ENCODE results near the gene RGS7BP.

The RGS7BP gene

DNA sequence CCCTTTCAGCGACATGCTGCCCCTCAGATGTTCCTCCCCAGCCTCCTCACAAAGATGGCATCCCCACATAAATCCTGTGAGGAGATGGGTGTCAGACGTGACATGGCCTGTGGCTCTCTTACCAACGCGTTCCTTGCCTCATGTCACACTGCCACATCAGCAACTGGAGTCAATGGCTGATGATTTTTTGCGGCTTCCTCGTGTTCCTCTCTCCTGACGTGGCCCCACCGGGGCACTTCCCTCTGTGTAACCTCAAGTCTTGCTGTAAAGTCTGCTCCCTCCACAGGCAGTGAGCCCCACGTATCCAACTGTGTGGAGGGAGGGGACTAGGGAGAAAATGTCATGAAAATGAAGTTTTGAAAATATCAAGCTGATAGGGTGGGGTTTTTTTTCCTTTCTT, 131.3 kb downstream of the RGS7BP start:
- no peak for DNase-seq

DNA sequence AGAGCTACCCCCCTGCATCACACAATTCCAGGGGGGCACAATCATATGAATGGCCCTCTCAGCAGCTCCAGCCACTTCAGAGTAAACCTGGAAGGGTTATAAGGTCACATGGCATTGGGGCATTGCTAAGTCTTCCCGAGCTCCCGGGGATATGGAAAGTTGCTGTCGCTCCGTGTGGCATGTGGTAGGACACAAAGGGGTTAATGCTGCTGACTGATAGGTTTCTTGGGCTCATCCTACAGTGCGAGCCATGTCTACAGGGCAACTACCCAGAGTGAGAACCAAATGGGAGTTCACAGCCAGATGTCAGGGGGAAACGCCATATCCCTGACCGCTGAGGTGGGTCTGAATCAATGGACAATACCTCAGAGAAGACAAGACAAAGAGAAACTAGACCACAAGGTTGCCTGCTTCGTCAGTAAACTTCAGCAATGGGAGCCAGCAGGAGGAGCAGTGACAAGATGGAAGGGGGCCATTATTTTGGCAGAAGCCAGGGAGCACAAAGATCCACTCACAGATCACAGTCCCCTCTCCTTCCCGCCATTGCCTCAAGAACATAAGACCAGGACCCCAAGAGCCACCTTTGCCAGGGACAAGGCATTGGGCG, 132.1 kb downstream of the RGS7BP start:
- no peak for DNase-seq

DNA sequence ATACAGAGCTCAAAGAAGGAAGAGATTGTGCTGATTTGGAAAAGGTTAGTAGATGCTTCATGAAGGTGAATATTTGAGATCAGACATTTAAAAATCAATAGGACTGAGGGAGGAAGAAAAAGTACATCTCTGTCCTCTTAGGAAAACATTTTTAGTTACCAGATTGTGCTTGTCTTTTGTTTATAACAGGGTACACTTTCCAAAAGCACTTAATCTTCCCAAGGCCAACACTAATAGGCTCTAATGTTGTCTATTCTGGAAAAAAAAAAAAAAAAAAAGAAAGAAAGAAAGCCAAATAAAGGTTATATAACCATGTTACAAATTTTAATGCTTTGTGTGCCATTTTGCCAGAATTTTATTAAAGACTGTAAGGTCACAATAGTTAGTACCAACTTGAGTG, 139.0 kb downstream of the RGS7BP start:
- no peak for DNase-seq

DNA sequence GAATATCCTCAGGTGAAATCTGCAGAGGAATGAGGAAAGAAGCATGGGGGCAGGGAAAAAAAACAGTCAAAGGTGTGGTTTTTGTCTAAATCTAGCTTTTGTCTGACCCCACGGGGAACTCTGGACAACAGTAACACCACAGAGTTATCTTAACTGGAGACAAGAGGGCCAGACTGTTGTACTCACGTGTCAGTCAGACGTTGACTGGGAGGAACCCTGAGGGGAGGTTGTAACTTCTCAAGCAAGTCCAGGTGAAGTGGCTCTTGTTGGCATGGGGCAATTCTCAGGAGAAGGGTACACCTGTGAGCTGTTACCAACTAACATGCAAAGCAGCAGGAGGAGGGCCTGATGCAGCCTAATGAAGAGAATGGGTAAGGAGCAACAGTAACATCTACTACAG, 140.4 kb downstream of the RGS7BP start:
- DNase-seq, result no peak

DNA sequence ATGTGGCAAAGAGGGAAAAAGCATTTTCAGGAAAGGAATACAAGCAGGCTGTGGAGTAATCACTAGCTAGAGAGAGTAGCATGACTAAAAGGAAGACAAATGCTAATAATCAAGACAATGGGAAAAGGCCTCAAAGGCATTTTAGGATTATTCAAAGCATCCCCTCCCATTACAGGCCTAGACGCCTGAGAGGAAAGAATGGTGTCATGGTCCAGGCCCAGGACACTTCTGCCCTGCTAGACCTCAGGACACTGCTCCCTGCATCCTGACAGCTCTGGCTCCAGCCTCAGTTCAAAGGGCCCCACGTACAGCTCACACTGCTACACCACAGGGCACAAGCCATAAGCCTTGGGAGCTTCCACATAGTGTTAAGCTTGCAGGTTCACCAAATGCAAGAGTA, 143.7 kb downstream of the RGS7BP start:
- DNase-seq, result no peak

DNA sequence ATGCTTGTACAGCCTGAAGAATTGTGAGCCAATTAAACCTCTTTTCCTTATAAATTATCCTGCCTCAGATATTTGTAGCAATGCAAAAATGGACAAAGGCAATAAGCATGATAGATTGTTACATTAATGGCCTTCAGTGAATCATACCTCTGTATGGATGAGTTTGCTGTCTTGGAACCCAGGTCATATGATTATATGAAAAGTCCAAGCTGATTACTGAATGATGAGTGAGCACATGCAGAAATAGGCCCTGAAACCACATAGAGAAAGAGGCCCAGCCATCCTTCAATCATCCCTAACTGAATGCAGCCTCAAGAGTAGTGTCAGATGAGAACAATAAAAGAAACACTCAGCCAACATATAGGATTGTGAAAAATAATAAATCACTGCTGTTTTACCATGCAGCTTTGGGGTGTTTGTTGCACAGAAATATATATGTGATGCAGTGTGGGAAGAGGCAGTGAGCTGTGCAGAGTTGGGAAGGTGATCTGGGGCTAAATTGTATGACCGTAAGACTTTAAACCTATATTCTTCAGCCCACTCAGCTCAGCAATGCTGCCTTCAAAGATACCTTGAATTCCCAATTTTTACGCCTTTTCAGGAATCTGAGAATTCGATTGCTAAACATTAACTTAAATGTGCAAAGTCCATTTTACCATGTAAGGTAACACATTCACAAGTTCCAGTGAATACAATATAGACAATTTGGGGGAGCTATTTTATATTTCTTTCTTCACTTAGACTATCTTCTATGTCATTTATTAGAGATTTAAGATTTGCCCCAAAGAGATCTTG, 148.1 kb downstream of the RGS7BP start:
- DNase-seq, result no peak

DNA sequence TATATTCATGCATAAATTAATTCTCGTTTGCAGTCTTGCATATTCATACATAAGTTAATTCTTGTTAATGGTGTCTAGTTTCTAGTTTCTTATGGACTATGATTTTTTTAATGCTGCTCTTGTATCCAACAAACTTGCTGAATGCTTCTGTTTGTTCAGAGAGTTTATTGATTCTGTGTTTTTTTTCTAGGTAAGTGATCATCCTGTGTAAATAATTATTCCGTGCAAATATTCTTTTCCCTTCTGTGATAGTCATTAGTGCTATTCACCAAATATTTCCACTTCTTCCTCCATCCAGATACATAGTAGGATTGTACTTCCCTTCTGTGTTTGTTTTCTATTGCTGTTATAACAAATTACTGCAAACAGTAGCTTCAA, 148.7 kb downstream of the RGS7BP start:
- no peak for DNase-seq

DNA sequence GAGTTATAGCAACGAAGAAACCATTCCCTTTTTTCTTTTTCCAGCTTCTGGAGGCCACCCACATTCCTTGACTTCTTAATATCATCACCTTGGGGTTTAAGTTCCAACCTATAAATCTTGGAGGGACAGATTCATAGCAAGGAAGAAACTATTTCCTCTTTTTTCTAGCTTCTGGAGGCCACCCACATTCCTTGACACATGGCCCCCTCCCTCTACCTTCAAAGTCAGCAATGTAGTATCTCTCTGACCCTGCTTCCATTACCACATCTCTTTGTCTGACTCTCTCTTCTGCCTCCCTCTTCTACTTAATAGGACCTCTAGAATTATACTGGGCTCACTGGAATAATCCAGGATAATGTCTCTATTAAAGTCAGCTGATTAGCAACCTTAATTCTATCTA, 149.8 kb downstream of the RGS7BP start:
- no peak for DNase-seq

DNA sequence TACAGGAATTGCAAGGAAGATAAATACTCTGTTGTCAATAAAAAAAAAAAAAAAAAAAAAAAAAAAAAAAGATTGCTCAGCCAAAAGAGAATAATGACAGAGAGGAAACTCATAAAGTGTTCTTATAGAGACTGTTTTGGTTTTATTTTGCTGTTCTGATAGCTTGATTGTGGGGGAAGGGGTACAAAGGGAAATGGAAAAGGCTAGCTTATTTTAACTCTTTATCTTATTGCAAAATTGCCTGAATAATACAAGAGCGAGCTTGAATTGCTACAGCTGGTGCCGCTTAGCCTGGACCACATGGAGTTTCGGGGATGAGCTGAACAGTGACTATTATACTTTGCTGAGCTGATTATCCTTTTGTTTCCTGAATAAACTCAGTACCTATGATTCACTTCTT, 153.5 kb downstream of the RGS7BP start:
- no peak for DNase-seq
